Transverse colon (tissue), 4 donors: ENCODE data around the gene OR10K2. TPM values are rescaled to one million over a fixed set of nuclear protein-coding genes. Genes with fewer than 3 reads are reported as not detected.

Experiments
- DNase-seq: peaks from one replicate; pipeline ENCODE4 v3.0.0-alpha.2; 2019
- H3K27ac ChIP-seq, 4 donors: fragments of 200-600 bp; sonication (generic); 2 replicates each; pipeline ENCODE4 v1.5.1; 2016 to 2018; ENCODE audit warnings: inconsistent platforms in 4 of 4
- H3K27me3 ChIP-seq: fragments of 200-600 bp; sonication (generic); 2 replicates; pipeline ENCODE4 v1.5.1; 2017; ENCODE audit warnings: inconsistent platforms
- H3K36me3 ChIP-seq, 4 donors: fragments of 200-600 bp; sonication (generic); 2 replicates each; pipeline ENCODE4 v1.5.1; 2017 to 2019; ENCODE audit warnings: inconsistent platforms in 4 of 4
- H3K4me1 ChIP-seq, 4 donors: fragments of 200-600 bp; sonication (generic); 2 replicates each; pipeline ENCODE4 v1.5.1; 2017 to 2020; ENCODE audit warnings: inconsistent platforms in 4 of 4
- H3K4me3 ChIP-seq, 4 donors: fragments of 200-600 bp; sonication (generic); 1 replicate in 1 of 4; 2 replicates in 3 of 4; pipeline versions ENCODE4 v1.5.1 to v1.6.1; 2017 to 2019; ENCODE audit warnings: inconsistent platforms in 4 of 4
- H3K9me3 ChIP-seq, 2 donors: fragments of 200-600 bp; sonication (generic); 2 replicates each; pipeline ENCODE4 v1.5.1; 2017 to 2019; ENCODE audit warnings: inconsistent platforms in 2 of 2
- EP300 ChIP-seq: sonication (generic); formaldehyde crosslinking; IDR thresholded peaks from one replicate; pipeline ENCODE4 v1.6.1; 2017; ENCODE audit warnings: antibody characterized with exemption, low read depth
- POLR2A ChIP-seq: fragments of 450-650 bp; IDR thresholded peaks from one replicate; pipeline ENCODE4 v1.6.1; 2016; ENCODE audit warnings: antibody characterized with exemption, mild to moderate bottlenecking, moderate library complexity
- POLR2AphosphoS5 ChIP-seq, 3 donors: sonication (generic); formaldehyde crosslinking; IDR thresholded peaks; one replicate each; pipeline ENCODE4 v1.6.1; 2016; ENCODE audit warnings: antibody characterized with exemption in 3 of 3
- WGBS, 2 donors: methylation state at CpG; one replicate each; pipeline ENCODE4 v1.1.5; 2018; ENCODE audit warnings: low coverage in 1 of 2; 5-methylcytosine and 5-hydroxymethylcytosine counted together
- in situ Hi-C, 4 donors: fragments of 200-750 bp; cut with MboI; loops; one replicate each; pipeline versions ENCODE4 v1.15.0 to v1.15.1; 2017; ENCODE audit warnings: low sequenced_read_pairs in 3 of 4, low pct_ligation_motif_present in 1 of 4, low pct_unique_long_range_greater_than_20kb in 1 of 4
- intact Hi-C: fragments of 100-400 bp; cut with DNase I; formaldehyde crosslinking; loops from one replicate; pipeline ENCODE4 v1.15.1; 2023; ENCODE audit warnings: low total_unique reads
- total RNA-seq, 4 donors: library from RNA; depleted of rRNA; stranded (reverse); fragments of >200 nt; gene quantifications; one replicate each; pipeline ENCODE4 v1.1.0, GENCODE V29; 2016
- TF ChIP-seq, protein P1 (sequence below), 5 experiments: fragments of 200-600 bp in 3 of 5; fragments of 450-650 bp in 2 of 5; sonication (generic) in 3 of 5; IDR thresholded peaks; 1 replicate in 2 of 5; 2 replicates in 3 of 5; pipeline ENCODE4 v1.5.1; 2016 to 2017; ENCODE audit warnings: antibody characterized with exemption in 5 of 5, inconsistent platforms in 3 of 5, mild to moderate bottlenecking in 2 of 5, moderate library complexity in 1 of 5

Gene OR10K2
- total RNA-seq, 4 donors from 2014 or later = not detected

DNA sequence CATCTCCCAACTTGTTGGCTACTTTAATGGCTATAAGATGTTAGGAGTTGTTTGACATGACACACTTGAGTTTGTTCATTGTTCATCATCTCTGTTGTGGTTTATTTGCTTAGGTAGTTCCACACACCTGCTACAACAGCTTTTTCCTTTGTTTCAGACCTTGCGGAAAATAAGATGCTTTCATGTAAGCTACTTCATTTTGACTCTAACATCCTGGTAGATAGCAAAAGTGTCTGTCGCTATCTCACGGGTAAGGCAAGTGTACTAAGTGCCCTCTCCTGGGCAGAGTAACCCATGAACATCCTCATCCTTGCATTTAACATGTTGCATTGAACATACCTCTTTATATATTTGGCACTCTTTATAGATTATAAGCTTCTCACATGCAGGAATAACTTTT lies 25.2 kb downstream of the OR10K2 start:
- DNase-seq = no peak
- Histone ChIP-seq H3K9me3 (no peaks in the 10 kb centered on the region), H3K4me1 (no peaks in the 10 kb centered on the region), H3K36me3 (no peaks in the 10 kb centered on the region), H3K4me3 (no peak overlapping the region), H3K27me3 (no peaks in the 10 kb centered on the region), H3K27ac (no peak overlapping the region)
- TF ChIP-seq, protein P1, sequence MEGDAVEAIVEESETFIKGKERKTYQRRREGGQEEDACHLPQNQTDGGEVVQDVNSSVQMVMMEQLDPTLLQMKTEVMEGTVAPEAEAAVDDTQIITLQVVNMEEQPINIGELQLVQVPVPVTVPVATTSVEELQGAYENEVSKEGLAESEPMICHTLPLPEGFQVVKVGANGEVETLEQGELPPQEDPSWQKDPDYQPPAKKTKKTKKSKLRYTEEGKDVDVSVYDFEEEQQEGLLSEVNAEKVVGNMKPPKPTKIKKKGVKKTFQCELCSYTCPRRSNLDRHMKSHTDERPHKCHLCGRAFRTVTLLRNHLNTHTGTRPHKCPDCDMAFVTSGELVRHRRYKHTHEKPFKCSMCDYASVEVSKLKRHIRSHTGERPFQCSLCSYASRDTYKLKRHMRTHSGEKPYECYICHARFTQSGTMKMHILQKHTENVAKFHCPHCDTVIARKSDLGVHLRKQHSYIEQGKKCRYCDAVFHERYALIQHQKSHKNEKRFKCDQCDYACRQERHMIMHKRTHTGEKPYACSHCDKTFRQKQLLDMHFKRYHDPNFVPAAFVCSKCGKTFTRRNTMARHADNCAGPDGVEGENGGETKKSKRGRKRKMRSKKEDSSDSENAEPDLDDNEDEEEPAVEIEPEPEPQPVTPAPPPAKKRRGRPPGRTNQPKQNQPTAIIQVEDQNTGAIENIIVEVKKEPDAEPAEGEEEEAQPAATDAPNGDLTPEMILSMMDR (IDR thresholded peaks at IDR 0.05) = no peak
- no peak for TF ChIP-seq POLR2A
- TF ChIP-seq POLR2AphosphoS5 (IDR thresholded peaks at IDR 0.05) = no peak
- no peak for TF ChIP-seq EP300
- in situ Hi-C loops = no loop called here
- intact Hi-C loops = no loop called here
- 86% methylated on average over 3 of the region's 3 CpGs for WGBS, 2 donors

DNA sequence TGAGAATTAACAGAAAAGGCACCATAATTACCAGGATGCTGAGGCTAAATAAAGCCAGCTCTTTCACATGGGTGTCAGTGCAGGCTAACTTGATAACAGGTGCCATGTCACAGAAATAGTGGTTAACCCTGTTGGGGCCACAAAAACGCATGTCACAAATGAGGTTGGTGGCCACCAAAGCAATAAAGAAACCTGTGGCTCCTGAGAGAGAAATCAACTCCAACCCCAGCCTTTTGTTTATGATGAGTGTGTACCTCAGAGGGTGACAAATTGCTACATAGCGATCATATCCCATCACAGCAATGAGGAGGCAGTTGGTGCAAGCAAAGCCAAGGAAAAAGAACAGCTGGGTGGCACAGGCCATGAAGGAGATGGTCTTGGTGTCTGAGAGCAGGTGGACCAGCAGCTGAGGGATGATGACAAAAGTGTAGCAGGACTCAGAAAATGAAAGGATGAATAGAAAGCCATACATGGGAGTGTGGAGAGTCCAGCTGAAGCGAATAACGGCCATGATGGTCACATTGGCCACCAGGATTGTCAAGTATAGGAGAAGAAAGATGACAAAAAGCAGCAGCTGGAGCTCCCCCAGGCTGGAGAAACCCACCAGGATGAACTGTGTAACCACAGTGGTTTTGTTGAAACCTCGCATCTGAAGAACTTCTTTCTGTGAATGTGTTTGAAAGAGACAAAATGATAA lies 27.1 kb downstream of the OR10K2 start, which contains the start of gene OR10T2:
OR10T2 (minus strand) TSS at position 649 of the 697 bp plus-strand sequence; CDS start at position 649, 0 bp downstream.
- intact Hi-C loops = no loop called here
- in situ Hi-C loops = no loop called here
- no peak within 1 kb of the TSS for H3K27ac ChIP-seq
- no peaks in the 10 kb centered on the region for H3K36me3 ChIP-seq
- no peaks in the 10 kb centered on the region for H3K27me3 ChIP-seq
- H3K4me3 ChIP-seq = no peak within 1 kb of the TSS
- no peak for DNase-seq
- TF ChIP-seq, protein P1 (IDR thresholded peaks at IDR 0.05) = no peak
- TF ChIP-seq POLR2AphosphoS5 (IDR thresholded peaks at IDR 0.05) (no peak), POLR2A (no peak), EP300 (no peak)
- H3K9me3 ChIP-seq = no peaks in the 10 kb centered on the region
- 81 to 86% methylated on average over 4 to 5 of the region's 5 CpGs for WGBS, 2 donors
- no peaks in the 10 kb centered on the region for H3K4me1 ChIP-seq

DNA sequence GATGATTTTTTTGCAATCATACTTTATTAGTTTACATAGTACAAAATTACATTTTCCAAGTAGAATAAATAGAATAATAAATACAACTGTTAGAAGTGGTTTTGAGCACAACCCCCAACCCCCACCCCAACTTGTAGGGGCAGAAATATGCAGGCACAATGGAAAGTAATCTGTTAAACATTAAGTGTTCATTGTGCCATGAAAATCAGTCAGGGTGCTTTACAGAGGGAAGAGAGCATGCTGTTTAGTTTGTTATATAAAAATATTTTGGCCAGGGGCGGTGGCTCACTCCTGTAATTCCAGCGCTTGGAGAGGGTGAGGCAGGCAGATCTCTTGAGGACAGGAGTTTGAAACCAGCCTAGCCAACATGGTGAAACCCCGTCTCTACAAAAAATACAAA lies 29.4 kb downstream of the OR10K2 start:
- Histone ChIP-seq H3K4me1 (no peaks in the 10 kb centered on the region), H3K27ac (no peak overlapping the region), H3K9me3 (no peaks in the 10 kb centered on the region), H3K27me3 (no peaks in the 10 kb centered on the region), H3K36me3 (no peaks in the 10 kb centered on the region), H3K4me3 (no peak overlapping the region)
- DNase-seq = no peak
- intact Hi-C loops (no loop called here), in situ Hi-C loops (no loop called here)
- TF ChIP-seq, protein P1 (IDR thresholded peaks at IDR 0.05) = no peak
- TF ChIP-seq EP300 = no peak
- WGBS, 2 donors = 81 to 92% methylated on average over 3 of the region's 3 CpGs

DNA sequence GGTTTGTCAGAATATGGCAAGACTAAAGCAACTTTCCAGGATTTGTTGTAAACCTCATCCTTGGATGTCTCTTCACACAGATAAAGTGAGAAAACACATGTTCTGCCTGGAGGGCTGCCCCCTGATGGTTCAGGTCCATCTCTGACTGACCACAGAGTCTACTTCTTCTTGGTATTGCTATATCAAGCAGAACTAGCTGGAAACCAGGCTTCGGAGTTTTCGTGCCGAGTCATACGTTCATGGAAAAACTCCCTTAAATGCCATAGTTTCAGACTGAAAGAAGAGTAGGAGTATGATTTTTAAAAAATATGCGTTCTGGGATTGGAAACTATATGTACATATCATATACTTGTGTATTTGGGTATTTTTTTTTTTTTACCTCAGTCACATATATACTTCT lies 32.6 kb downstream of the OR10K2 start:
- Histone ChIP-seq H3K36me3 (no peaks in the 10 kb centered on the region), H3K4me3 (no peak overlapping the region), H3K9me3 (no peaks in the 10 kb centered on the region), H3K27me3 (no peaks in the 10 kb centered on the region), H3K27ac (no peak overlapping the region), H3K4me1 (no peaks in the 10 kb centered on the region)
- DNase-seq = no peak
- 90 to 95% methylated on average over 5 of the region's 5 CpGs for WGBS, 2 donors
- intact Hi-C loops (no loop called here), in situ Hi-C loops (no loop called here)
- TF ChIP-seq POLR2A = no peak
- no peak for TF ChIP-seq EP300
- TF ChIP-seq POLR2AphosphoS5 (IDR thresholded peaks at IDR 0.05) = no peak
- TF ChIP-seq, protein P1 (IDR thresholded peaks at IDR 0.05) = no peak
